ENCODE results near the gene DCST2.

The DCST2 gene

DNA sequence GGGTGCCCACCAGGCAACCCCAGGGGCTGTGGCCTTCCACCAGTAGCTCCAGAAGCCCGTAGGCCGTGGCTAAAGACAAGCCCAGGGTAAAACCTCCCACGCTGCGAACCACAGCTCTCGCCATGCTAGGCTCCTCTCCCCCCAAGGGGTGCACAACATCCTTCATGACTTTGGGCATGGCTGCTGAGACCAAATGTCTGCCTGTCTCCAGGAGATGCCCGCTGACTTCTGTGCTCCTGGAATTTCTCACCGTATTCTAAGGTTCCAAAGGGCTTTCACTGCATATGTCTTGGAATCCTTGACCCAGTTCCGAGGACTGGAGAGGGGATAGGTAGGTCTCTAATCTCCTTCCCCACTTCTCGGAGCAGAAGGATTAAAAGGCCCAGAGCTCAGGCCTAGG lies at the start of gene DCST2, which contains the start of gene DCST1:
Gene DCST2, minus strand, starts transcription at position 258 of the 400 bp plus-strand sequence. Its CDS starts 80 bp downstream, at position 178.
Gene DCST1, plus strand, starts transcription at position 301 of the 400 bp plus-strand sequence. CDS start 213 bp downstream, outside the sequence.
- no peak for DNase-seq

DNA sequence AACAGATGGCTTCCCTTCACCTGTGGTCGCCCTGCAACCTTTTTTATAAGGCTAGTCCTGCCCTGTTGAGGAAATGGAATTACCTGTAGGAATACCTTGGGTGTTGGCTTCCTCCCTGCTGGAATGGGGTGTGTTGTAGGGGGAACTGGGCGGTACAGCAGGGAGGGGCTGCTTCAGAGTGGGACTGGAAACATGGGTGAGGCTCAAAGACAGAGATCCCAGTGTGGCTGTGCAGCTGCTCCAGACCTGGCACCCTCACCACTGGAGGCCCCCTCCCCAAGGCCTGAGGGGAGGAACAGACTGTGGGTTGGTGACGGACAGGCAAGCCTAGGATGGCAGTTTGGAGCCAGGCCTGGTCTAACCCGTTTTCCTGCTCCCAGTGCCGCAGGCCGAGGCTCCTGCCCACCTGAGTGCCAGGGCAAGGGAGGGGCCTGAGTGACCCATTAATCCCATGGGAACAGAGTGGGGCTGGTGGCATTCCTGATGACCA lies 49.5 kb upstream of the DCST2 start:
- no peak for DNase-seq

DNA sequence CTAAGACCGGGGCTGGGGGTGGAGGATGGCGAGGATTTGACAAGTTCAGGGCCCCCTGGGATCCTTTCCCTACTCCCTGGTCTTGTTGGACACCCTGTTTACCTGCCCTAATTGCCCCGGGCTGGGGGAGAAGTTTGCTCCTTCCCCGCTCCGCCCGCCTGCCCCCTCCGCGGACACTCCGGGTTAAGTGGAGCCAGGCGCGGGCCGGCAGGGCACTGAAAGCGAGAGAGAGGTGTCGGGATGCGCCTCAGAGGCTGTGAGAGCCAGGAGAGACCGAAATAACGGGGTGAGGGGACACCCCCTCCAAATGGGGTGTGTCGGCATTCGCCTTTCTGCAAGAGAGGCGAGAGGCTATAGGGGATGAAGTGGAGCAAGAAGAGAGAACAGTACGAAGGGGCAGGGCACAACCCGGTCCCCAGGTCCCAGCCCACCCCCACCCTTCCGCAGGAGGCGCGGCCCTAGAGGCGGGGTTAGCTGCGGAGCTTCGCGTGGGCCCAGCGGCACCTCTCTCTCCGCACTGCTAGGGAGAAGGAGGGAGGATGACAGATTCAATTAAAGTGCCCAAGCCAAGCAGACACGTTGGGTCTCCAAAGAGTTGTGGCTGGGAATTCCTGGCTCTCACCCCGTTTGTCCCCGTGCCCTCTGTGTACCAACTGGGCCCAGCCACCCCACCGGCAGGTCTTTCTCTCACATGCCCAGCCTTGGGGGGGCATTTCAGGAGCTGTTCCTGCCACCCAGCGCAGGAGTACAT lies 48.9 kb upstream of the DCST2 start:
- DNase-seq = no peak

DNA sequence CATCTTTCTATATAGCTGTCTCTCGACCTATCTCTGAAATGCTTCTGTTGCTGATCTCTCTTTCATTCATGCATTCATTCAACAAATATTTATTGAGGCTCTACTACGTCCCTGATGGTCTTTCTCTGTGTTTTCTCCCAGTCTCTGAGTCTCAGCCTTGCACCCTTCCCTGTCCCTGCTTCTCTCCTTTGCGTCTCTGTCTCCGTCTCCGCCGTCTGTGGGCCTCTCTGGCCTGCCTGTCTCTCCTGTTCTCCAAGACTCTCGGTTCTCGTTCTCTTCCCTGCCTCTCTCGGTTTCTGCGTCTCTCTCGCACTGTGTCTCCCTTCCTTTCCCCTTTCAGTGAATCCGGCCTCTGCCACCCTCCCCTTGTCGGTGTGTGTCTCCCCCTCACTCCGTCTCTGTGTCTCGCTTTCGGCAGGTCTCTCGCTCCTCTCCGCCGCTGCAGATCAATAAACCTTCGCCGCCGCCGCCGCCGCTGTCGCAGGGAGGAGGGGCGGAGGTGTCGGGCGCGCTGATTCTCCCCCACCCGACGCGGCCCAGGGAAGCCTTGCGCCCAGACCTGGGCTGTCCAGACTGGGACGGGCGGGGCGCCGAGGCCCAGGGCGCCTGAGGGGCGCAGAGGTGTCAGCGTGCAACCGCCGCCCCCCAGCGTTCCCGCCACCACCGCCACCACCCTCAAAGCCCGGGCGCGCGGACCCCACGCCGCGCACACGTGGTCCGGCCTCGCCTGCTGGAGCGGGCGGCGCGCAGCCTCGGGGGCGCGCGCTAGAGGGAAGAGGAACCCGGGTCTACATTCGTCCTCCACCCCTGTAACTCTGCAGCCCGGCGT lies 48.1 kb upstream of the DCST2 start:
- no peak for DNase-seq

DNA sequence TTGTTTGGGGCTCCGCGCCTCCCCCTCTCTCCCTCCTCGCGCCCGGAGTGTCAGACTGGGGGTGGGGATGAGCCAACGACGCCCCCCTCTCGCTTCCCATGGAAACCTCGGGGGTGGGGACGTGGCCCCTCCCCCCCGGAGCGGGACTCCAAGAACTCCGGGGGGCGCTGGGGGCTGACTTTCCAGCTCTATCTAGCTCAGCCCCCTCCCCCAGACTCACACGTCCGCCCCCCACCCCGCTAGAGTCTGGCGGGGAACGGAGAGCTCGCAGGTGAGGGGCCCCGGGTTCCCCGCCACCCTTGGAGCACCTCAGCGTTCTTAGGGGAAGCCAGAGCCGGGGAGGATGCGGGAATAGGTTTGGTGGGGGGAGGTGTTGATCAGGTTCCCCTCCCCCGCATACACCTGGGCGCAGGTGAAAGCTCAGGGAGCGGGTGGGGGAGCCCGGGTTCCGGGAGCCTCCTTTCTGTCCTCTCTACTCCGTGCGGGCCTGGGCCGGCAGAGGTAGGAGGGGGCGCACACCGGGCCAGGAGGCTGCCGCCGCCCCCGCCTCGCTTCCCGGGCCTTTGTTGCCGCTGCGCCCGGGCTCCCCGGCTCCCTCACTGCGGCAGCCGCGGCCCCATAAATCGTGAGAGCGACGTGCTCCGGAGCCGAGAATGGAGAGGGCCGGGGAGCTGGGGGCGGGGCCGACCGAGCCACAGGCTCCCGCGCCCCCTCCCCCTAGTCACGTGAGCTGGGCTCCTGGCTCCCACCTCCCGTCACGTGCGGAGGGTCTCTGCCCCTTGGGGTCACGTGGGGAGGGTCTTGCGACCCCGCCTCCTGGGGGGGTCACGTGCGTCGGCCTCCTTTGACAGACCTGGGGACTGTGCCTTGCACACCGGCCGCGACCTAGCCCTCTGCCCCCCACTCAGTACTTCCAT lies 47.0 kb upstream of the DCST2 start:
- DNase-seq = peak; percentile 55

GRCh38 chr1:155079487-155080311 lies 46.1 kb upstream of the DCST2 start:
- no peak for DNase-seq

DNA sequence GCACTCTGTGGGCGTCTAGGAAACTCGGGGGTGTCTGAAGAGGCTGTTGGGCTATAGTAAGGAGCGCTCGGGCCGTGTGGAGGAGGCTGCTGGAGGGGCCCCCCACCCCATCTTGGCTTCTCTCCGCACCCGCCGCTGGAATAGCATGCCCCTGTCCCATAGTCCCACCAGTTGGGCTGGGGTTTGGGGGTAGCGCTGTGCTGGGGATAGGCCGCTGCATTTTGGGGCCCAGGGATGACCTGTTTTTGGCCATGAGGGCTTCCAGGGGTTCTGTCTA lies 45.6 kb upstream of the DCST2 start:
- DNase-seq = no peak

GRCh38 chr1:155078469-155079209 lies 45.1 kb upstream of the DCST2 start, which contains the start of gene EFNA3:
TSS of gene EFNA3 (plus strand) at chr1:155078837. CDS start at chr1:155078942, 105 bp downstream.
- DNase-seq = peak; percentile 74

DNA sequence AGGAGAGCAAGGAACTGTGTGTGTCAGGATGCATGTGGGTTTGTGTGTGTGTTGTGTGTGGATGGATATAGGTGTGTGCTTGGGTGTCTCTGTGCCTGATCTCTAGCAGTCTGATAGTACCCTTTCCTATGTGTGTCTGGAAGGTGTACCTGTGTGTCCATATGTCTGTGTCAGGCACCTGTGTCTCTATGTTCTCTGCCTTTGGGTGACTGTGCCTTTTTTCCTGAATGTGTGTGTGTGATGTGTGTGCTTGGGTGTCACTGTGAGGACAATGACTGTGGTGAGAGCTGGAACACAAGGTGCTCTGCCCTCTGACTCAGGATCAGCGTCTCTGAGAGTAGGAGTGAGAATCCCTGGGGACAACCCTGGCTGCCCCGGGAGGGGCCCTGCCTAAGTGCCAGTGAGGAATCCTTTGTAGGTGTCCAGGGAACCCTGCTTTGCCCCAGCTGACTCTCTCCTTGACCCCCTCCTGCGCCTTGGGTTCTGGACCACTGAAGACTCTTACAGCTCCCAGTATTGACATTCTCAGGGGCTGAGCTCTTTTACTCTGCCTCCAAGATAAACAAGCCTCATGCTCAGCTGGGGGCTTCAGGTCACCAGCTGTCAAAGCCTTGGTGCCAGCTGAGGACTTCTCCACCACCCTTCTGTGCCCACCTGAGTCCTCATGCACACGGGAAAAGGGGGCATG lies 44.3 kb upstream of the DCST2 start:
- no peak for DNase-seq

- no peak for DNase-seq
Observed at GRCh38 chr1:155077346-155077745, 43.8 kb upstream of the DCST2 start.

DNA sequence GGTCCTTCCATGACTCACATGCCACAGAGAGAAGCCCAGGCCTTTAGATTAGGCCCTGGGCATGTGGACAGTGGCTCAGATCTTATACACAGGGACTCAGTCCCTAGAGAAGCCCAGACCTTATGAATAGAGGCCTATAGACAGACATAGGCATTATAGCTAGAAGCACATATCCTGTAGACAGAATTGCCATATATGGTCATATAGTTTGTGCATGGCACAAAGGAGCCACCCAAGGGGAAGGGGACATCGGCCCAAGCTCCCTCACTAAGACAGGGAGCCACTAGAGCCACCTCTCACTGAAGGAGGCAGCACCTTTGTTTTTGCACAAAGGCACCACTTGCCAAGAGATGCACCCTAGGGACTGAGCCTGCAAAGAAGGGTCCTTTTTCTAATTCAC lies 42.8 kb upstream of the DCST2 start:
- DNase-seq = no peak

- no peak for DNase-seq
Observed at GRCh38 chr1:155075535-155075934, 42.0 kb upstream of the DCST2 start.

GRCh38 chr1:155073377-155074242 lies 40.0 kb upstream of the DCST2 start:
- peak; percentile 68 for DNase-seq

DNA sequence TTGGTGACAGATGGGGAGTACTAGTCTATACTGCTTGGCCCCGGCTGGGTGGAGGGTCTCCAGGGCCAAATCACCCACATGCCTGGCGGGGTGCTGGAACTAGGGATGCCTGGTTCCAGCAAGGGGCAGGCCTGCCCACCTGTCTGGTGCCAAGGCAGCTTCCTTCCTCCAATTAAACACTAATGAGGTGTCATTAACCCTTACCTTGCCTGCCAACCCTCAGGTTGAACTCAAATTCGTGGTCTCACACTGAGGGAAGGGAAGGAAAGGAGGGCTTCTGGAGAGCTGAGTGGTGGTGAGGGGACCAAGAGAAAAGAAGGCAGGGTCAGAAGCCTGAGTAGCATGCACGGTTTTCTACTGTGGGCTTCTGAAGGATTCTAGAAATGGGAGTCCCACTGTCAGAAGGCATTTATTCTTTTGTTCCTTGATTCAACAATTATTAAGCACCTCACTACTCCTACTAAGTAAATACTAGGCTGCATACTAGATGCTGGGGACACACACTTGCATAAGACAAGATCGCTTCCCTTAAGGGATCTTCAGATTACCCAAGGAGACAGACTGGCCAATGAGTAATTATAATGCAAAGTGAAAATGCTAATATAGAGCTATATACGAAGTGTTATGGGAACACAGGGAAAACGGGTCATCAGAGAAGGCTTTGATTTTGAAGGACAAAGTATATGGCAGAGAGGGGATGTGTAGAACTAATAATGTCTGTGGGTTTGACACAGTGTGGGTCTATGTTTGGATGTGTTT lies 39.1 kb upstream of the DCST2 start:
- DNase-seq = no peak

DNA sequence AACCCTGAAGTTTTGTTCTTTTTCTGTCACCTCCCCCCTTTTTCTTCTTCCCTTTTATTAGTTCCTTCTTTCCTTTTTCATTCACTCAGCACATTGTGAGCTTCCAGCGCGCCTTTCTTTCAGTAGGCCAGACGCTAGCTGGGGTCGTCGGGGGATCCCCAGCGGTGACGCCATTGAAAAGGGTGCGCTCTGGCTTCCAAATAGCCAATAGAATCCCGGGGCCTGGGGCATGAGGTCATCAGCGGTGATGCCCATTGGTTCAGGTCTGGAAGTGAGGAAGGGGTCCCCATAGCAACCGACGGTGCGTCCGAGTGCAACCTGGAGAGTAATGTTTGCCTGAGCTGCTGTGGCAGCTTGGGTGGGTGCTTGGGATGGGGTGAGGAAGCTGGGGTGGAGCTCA lies 38.1 kb upstream of the DCST2 start:
- no peak for DNase-seq

- peak; percentile 95 for DNase-seq
Observed at GRCh38 chr1:155070721-155071569, 37.4 kb upstream of the DCST2 start.

DNA sequence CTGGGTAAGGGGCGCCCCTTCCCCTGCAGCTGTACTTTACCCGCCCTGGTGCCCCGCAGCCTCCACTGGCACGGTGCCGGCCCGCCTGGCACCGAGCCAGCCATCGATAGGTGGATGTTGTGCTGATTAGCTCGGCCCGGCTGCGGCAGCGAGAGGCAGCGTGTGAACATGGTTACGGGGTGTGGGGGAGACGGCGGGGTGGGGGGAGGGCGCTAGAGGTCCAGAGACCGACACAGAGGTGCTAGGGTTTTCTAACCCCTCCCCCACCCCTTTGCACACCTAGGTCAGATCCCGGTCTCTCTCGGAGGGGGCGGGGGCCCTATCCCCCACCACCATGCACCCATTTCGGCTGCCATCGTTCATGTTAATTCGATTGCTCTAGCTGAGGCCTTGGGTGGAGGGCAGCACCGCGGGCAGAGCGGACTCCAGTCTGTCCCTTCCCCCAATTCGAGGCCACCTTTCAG lies 36.6 kb upstream of the DCST2 start:
- no peak for DNase-seq
